DOHH2 (cell line): ENCODE measurements around the gene AK8.

Experiments
- H3F3A ChIP-seq: fragments of 200-600 bp; sonication (generic), shearing (Covaris generic); 2 replicates; pipeline ENCODE4 v1.6.0; 2016; ENCODE audit warnings: antibody characterized with exemption, mild to moderate bottlenecking; ENCODE audit not compliant: control insufficient read depth, insufficient read depth
- H3K27ac ChIP-seq: fragments of 200-600 bp; sonication (generic); 2 replicates; pipeline ENCODE4 v1.5.1; 2014; ENCODE audit warnings: low read depth, mild to moderate bottlenecking, low read length, moderate library complexity
- H3K27me3 ChIP-seq: fragments of 200-600 bp; sonication (generic); 2 replicates; pipeline ENCODE4 v1.6.1; 2014; ENCODE audit warnings: mild to moderate bottlenecking, low read length, mixed read lengths; ENCODE audit not compliant: control insufficient read depth
- H3K36me3 ChIP-seq: fragments of 200-600 bp; sonication (generic); 2 replicates; pipeline ENCODE4 v1.6.1; 2014; ENCODE audit warnings: mild to moderate bottlenecking, low read length, moderate library complexity, mixed read lengths; ENCODE audit not compliant: control insufficient read depth
- H3K4me1 ChIP-seq: fragments of 200-600 bp; sonication (generic); 2 replicates; pipeline ENCODE4 v1.6.1; 2014; ENCODE audit warnings: mild to moderate bottlenecking, low read length, mixed read lengths; ENCODE audit not compliant: control insufficient read depth
- H3K4me2 ChIP-seq: fragments of 200-600 bp; sonication (generic); 2 replicates; pipeline ENCODE4 v1.6.0; 2014; ENCODE audit warnings: mild to moderate bottlenecking, low read length, moderate library complexity
- H3K4me3 ChIP-seq: fragments of 200-600 bp; sonication (generic); 2 replicates; pipeline ENCODE4 v1.5.1; 2014; ENCODE audit warnings: mild to moderate bottlenecking, low read length, mixed read lengths
- H3K79me2 ChIP-seq: fragments of 200-600 bp; sonication (generic); 2 replicates; pipeline ENCODE4 v1.6.1; 2014; ENCODE audit warnings: mild to moderate bottlenecking, low read length, mixed read lengths; ENCODE audit not compliant: control insufficient read depth
- H3K9me2 ChIP-seq: fragments of 200-600 bp; sonication (generic); replicated peaks from 2 replicates; pipeline ENCODE4 v1.6.1; 2014; ENCODE audit warnings: mild to moderate bottlenecking, low read length, mixed read lengths; ENCODE audit not compliant: control insufficient read depth
- H3K9me3 ChIP-seq: fragments of 200-600 bp; sonication (generic); 2 replicates; pipeline ENCODE4 v1.6.1; 2014; ENCODE audit warnings: antibody characterized with exemption, low read length, mixed read lengths; ENCODE audit not compliant: control insufficient read depth, insufficient read depth
- H4K20me1 ChIP-seq: fragments of 200-600 bp; sonication (generic); 2 replicates; pipeline ENCODE4 v1.6.0; 2014; ENCODE audit warnings: low read depth, mild to moderate bottlenecking, antibody characterized with exemption, low read length, moderate library complexity; ENCODE audit not compliant: control insufficient read depth, insufficient read depth
- EZH2phosphoT487 ChIP-seq: fragments of 200-600 bp; sonication (generic); IDR thresholded peaks from 2 replicates; pipeline ENCODE4 v1.6.1; 2017; ENCODE audit warnings: borderline replicate concordance, mild to moderate bottlenecking, antibody characterized with exemption, low read length, moderate library complexity, mixed read lengths
- TF ChIP-seq, protein P1 (sequence below): fragments of 200-600 bp; sonication (generic); IDR thresholded peaks from one replicate; pipeline ENCODE4 v1.5.1; 2014; ENCODE audit warnings: antibody characterized with exemption, mild to moderate bottlenecking, low read depth, low read length; ENCODE audit not compliant: poor library complexity, severe bottlenecking

The AK8 gene

DNA sequence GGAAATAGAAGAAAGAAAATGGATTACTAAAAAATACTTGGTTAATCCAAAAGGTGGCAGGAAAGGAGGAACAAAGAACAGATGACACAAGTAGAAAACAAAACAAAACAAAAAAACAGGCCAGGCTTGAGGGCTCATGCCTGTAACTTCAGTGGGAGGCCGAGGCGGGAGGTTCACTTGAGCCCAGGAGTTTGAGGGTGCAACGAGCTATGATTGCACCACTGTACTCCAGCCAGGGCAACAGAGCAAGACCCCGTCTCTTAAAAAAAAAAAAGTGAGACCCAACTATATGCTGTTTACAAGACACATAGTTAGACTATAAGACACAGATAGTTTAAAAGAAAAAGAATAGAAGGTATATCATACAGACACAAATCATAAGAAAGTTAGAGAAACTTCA is 59.5 kb downstream of the AK8 start:
- Histone ChIP-seq H3K9me3 (no peaks in the 10 kb centered on the region), H3K79me2 (no peaks in the 10 kb centered on the region), H4K20me1 (no peaks in the 10 kb centered on the region), H3K27ac (peak overlapping the region; percentile 86), H3F3A (peaks cover 12% of the 10 kb centered on the region), H3K36me3 (no peaks in the 10 kb centered on the region), H3K4me1 (peaks cover 37% of the 10 kb centered on the region), H3K27me3 (no peaks in the 10 kb centered on the region), H3K9me2 (no peaks in the 10 kb centered on the region), H3K4me3 (peak overlapping the region; percentile 66), H3K4me2 (peak overlapping the region; percentile 68)
- TF ChIP-seq, protein P1, sequence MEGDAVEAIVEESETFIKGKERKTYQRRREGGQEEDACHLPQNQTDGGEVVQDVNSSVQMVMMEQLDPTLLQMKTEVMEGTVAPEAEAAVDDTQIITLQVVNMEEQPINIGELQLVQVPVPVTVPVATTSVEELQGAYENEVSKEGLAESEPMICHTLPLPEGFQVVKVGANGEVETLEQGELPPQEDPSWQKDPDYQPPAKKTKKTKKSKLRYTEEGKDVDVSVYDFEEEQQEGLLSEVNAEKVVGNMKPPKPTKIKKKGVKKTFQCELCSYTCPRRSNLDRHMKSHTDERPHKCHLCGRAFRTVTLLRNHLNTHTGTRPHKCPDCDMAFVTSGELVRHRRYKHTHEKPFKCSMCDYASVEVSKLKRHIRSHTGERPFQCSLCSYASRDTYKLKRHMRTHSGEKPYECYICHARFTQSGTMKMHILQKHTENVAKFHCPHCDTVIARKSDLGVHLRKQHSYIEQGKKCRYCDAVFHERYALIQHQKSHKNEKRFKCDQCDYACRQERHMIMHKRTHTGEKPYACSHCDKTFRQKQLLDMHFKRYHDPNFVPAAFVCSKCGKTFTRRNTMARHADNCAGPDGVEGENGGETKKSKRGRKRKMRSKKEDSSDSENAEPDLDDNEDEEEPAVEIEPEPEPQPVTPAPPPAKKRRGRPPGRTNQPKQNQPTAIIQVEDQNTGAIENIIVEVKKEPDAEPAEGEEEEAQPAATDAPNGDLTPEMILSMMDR: no peak
- TF ChIP-seq EZH2phosphoT487: no peak

DNA sequence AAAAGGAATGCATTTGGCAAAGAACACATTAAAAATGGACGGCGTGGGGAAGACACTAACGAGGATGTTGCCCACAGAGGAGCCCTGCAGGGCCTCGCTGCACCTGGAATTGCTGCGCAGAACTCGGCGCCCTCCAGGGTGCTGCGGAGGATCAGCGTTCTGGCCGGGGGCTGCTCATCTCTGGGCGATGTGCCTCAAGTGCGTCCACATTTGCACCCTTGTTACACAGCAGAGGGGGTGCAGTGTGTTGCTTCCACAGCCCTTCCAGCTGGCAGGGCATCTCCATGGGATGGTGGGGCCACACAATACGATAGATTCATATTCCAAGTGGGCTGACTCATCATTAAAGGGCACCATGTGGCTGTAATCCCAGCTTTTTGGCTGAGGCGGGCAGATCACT is 63.1 kb downstream of the AK8 start:
- H3K4me1 ChIP-seq: peaks cover 34% of the 10 kb centered on the region
- TF ChIP-seq EZH2phosphoT487: no peak
- TF ChIP-seq, protein P1: no peak
- H3K27ac ChIP-seq: no peak overlapping the region
- H3K4me3 ChIP-seq: no peak overlapping the region
- H3K79me2 ChIP-seq: no peaks in the 10 kb centered on the region
- H3K36me3 ChIP-seq: no peaks in the 10 kb centered on the region
- peaks cover 8% of the 10 kb centered on the region for H3F3A ChIP-seq
- H3K4me2 ChIP-seq: no peak overlapping the region
- no peaks in the 10 kb centered on the region for H3K9me3 ChIP-seq
- no peaks in the 10 kb centered on the region for H3K27me3 ChIP-seq
- no peaks in the 10 kb centered on the region for H4K20me1 ChIP-seq
- no peaks in the 10 kb centered on the region for H3K9me2 ChIP-seq

- TF ChIP-seq, protein P1: no peak
- TF ChIP-seq EZH2phosphoT487: no peak
- peaks cover 7% of the 10 kb centered on the region for H3F3A ChIP-seq
- H3K27me3 ChIP-seq: no peaks in the 10 kb centered on the region; the same call in 1 of the 2 replicates
- no peak overlapping the region for H3K4me3 ChIP-seq
- H3K27ac ChIP-seq: no peak overlapping the region
- peaks cover 29% of the 10 kb centered on the region for H3K4me1 ChIP-seq
- no peaks in the 10 kb centered on the region for H3K9me2 ChIP-seq
- H3K9me3 ChIP-seq: no peaks in the 10 kb centered on the region
- H3K36me3 ChIP-seq: no peaks in the 10 kb centered on the region
- H3K79me2 ChIP-seq: no peaks in the 10 kb centered on the region
- H4K20me1 ChIP-seq: no peaks in the 10 kb centered on the region
- H3K4me2 ChIP-seq: no peak overlapping the region
Observed at GRCh38 chr9:132813115-132813771, 64.8 kb downstream of the AK8 start.
